TTC549 (cell line): ENCODE results near the gene MAGEF1.
"Not testable (repeated sequence)": the region's sequence is repeated elsewhere in the genome, so short reads cannot be mapped to it uniquely, and the experiment has no call there.

ENCODE experiments used
- FAIRE-seq: peaks from 2 replicates; lab custom pipeline; 2012; peaks lifted over from hg19 to GRCh38; lab: Jason Lieb, UNC

MAGEF1 gene

GRCh38 chr3:184742676-184743135 is 30.8 kb upstream of the MAGEF1 start:
- FAIRE-seq: no peak

- no peak for FAIRE-seq
Observed at GRCh38 chr3:184741798-184742675, 30.2 kb upstream of the MAGEF1 start.

GRCh38 chr3:184741259-184741556 is 29.3 kb upstream of the MAGEF1 start:
- no peak for FAIRE-seq

DNA sequence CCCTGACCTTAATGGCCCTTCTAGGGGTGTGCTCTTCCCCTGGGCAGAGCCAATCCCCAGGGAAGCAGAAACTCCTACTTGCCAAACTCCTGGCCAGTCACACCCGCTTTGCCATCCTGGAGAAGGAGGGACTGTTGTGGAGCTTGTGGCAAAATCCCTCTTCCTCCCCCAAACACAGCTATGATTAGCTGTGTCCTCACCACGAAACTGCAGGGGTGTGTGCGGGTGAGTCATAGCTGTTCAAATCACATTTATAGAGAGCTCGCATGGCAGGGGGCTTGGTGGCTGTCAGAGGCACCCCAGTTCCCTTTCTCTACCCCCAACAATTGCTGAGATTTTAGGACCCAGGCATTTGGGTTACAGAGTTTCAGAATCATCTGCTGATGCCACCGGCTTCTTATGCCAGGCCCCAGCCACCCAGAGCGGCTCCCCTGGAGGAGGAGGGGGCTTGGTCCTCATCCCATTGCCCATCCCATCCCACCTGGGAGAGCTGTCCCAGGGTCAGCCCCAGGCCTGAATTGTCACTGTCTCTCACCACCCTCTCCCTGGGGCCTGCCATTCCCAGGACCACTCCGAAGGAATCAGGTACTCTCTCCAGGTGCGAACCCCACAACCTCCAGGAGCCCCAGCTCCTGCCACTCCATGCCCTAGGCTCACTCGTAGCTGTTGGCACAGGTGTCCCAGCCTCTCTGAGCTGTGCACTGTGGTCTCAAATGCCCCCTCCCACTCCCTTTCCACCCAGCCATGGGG is 28.8 kb upstream of the MAGEF1 start:
- no peak for FAIRE-seq

- FAIRE-seq: no peak
Observed at GRCh38 chr3:184739594-184740505, 28.0 kb upstream of the MAGEF1 start.

GRCh38 chr3:184738982-184739381 is 27.1 kb upstream of the MAGEF1 start:
- no peak for FAIRE-seq

DNA sequence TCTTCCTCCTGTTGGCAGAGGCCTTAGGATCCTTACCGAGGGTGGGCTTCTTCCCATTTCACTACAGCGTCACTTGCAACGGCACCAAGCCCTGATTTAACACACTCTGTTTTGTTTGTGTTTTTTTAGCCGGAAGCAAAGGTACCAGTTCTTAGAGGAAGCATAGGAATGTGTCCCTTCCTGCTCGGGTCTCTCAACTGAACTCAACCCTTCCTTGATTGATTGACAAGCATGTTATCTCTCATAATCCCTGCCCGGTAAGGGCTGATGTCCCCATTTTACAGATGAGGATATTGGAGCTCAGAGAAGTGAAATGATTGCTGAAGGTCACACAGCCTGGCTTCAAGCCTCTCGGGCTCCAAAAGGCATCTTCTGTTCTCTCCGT is 26.6 kb upstream of the MAGEF1 start:
- FAIRE-seq: no peak

DNA sequence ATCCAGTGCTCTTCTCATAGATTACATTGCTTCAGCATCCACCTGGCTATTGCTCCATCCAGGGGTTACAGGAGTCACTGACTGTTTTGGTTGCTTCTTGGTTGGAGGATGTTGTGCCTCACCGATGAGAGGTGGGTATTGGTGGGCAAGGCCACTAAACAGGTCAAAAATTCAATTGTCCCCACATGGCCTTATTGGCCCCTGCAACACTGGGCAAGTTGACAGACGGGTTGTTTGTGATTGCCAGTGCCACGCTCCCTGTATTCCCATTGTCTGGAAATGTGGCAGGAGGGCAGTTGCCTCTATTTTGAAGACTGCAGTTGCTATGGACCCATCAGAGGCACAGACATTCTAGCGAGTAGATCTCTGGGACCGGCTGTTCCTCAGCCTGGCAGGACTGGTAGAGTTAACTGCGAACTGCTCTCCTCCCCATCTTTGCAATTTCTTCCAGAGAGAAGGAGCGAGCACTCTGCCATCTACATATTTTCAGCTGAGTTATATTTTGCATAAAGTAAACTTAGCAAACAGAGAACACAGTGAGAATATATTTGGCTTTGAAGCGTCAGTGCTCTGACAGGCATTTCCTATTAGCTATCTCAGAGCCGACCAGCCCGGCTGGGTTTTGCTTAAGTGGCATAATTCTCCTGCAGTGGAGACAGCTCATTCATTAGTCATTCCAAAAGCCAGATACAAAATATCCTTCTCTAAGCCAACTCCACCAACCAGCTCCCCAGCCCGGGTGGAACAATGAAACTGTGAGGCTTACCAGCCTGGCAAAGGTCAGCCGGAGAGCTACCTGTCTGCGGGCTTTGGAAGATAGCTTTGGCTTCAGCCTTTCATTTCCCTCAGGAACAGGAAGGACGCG is 26.0 kb upstream of the MAGEF1 start:
- no peak for FAIRE-seq

GRCh38 chr3:184737063-184737462 is 25.2 kb upstream of the MAGEF1 start:
- no peak for FAIRE-seq

- no peak for FAIRE-seq
Observed at GRCh38 chr3:184734903-184735701, 23.2 kb upstream of the MAGEF1 start.

DNA sequence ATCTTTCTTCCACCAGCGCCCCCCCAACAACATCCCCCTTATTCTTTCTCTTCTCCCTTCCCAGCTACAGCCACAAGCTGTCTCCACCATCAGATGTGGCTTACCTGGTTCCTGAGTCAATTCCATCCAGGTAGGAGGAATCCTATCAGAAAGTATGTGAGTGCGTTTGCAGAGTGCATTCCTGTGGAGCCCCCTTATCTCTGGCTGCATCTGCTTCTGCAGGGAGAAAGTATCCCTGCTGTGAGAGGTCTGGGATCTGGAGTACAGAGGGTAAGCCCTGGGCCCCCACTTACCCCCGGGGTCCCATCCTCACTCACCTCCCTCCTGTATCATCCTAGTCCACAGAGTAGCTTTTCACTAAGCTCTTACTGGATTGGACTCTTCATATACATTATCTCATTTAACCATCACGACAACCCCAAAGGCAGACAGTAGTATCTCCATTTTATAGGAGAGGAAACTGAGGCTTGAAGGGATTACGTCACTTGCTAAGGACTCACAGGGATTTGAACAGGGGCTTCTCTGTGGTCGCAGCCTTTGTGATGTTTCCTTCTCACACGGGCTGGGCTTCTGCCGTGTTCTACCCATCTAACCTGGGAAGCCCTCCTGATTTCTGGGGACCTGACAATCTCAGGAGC is 22.2 kb upstream of the MAGEF1 start:
- no peak for FAIRE-seq

DNA sequence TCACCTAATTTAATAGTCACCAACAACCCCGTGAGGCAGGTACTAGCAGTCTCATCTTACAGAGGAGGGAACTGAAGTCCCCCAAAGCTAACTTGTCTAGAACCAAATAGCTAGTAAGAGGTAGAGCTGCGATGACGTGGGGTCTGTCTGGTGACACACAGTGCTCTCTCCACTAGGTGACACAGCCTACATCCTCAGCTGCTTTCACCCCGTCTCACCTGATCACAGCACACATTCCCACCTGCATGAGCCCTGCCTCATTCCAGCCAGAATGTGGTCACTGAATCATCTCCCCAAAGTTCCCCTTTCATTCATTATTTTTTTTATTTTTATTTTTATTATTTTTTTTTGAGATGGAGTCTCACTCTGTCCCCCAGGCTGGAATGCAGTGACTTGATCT is 21.3 kb upstream of the MAGEF1 start:
- no peak for FAIRE-seq

GRCh38 chr3:184731786-184732537 is 20.1 kb upstream of the MAGEF1 start:
- no peak for FAIRE-seq

DNA sequence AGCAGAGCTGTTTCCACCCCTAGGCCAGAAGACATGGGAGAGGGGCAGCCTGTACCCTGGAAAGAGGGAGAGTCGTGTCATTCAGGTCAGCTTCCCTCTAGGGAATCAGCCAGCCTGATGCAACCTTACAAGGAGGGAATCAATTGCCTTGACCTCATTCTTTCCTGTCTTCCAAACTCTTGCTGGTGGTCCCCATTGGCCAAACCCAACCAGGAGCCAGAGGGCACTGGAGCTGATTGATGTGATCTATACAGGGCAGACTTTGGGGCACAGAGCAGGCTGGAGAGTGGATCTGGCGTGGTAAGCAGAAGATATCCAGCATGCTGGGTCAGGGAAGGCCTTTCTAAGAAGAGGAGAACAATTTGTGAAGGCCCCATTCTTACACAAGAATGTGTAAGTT is 19.1 kb upstream of the MAGEF1 start:
- no peak for FAIRE-seq

DNA sequence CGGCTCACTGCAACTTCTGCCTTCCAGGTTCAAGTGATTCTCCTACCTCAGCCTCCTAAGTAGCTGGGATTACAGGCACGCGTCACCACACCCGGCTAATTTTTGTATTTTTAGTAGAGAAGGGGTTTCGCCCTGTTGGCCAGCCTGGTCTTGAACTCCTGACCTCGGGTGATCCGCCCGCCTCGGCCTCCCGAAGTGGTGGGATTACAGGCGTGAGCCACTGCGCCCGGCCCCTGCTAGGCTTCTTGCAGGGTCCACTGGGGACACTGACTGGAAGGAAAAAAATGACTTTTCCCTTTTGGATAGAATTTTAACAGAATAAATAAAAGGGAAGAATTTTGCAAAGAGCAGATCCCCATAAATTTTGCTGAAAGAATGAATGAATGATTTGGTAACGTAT is 17.3 kb upstream of the MAGEF1 start:
- FAIRE-seq: not testable (repeated sequence)

DNA sequence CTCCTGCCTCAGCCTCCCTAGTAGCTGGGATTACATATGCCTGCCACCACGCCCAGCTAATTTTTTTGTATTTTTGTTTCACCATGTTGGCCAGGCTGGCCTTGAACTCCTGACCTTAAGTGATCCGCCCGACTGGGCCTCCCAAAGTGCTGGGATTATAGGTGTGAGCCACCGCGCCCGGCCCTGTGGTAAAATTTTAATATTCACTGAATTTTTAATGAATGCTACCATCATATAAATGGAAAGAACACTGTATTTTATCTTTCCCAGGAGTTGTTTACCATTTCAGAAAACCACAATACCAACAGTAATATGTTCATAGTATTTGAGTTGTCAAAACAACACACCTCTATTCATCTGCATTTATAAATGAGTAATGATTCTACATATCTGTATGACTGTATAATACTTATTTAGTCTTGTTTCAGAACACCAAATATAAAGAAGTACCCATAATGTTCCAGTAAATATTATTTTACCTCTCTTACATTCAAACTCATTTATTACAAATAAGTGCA is 16.2 kb upstream of the MAGEF1 start:
- FAIRE-seq: no peak

GRCh38 chr3:184727357-184728009 is 15.6 kb upstream of the MAGEF1 start:
- FAIRE-seq: no peak

- FAIRE-seq: no peak
Observed at GRCh38 chr3:184726497-184726896, 14.6 kb upstream of the MAGEF1 start.
